Activated T-cell treated with anti-CD3 and anti-CD28 coated beads for 4 hours (primary cell): Measurements from ENCODE around the gene CES2.
"Not testable (repeated sequence)": the region's sequence is repeated elsewhere in the genome, so short reads cannot be mapped to it uniquely, and the experiment has no call there.

Experiments
- DNase-seq: peaks from one replicate; pipeline ENCODE4 v3.0.0-alpha.2; 2020

The CES2 gene, protein sequence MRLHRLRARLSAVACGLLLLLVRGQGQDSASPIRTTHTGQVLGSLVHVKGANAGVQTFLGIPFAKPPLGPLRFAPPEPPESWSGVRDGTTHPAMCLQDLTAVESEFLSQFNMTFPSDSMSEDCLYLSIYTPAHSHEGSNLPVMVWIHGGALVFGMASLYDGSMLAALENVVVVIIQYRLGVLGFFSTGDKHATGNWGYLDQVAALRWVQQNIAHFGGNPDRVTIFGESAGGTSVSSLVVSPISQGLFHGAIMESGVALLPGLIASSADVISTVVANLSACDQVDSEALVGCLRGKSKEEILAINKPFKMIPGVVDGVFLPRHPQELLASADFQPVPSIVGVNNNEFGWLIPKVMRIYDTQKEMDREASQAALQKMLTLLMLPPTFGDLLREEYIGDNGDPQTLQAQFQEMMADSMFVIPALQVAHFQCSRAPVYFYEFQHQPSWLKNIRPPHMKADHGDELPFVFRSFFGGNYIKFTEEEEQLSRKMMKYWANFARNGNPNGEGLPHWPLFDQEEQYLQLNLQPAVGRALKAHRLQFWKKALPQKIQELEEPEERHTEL

DNA sequence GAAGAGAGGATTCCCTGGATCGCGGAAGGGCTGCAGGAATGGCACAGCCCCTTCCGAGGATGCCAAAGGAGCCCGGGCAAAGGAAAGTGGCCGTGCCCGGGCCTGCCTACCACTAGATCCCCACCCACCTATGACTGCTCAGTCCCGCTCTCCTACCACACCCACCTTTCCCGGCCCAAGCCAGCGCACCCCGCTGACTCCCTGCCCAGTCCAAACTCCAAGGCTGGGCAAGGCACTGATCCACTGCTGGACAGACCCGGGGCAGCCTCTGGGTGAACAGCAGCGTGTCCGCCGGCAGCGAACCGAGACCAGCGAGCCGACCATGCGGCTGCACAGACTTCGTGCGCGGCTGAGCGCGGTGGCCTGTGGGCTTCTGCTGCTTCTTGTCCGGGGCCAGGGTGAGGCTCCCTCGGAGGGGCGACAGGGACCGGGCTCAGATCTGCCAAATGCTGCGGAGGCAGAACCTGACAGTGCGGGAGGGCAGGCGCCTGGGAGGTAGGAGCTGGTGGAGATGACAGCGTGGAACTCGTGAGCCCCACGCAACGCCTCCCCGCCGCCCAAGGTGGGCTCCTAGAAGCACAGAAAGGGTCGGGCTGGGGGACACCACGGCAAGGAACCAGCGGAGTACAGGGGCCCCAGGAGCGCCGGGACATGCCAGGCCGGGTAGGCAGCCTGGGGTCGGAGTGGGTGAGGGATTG, at the start of gene CES2:
TSS of gene CES2 (plus strand) at position 203 of the 698 bp plus-strand sequence. CDS start at position 323, 120 bp downstream.
- no peak for DNase-seq

DNA sequence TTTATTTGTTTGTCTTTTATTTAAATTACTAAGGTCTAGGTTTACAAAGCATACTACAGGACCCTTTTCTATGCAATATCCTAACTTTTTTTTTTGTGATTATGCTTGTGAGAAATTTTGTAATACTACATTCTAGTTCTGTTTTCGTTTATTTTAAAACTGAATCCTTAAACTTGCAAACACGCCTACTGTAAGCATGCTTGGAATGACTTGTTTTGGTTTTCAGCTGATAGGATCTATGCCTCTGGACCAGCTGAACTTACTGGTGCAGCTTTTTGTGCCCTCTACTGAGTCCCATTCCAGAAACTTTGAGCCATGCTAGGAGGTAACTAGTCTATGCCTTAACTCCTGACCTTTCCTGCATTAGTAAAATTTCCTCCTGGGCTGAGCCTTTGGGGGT, 49.0 kb upstream of the CES2 start:
- DNase-seq = no peak

DNA sequence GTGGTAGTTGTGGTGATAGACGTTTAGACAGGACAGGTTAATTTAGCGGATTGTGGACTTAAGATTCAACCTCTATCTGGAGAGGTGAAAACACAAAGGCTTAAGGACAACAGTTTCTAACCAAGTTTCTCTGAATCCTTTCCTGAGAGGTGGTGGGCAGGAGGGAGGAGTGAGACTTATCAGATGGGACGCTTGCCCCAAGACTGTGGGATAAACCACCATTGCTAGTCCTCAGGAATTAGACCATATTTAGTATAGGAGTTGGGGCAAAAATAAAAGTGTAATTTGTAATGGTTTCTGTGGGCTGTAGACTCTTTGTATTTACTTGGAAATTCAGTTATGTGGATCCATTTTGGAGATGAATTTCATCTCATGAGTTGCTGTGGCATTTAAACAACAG, 48.4 kb upstream of the CES2 start:
- DNase-seq = no peak

DNA sequence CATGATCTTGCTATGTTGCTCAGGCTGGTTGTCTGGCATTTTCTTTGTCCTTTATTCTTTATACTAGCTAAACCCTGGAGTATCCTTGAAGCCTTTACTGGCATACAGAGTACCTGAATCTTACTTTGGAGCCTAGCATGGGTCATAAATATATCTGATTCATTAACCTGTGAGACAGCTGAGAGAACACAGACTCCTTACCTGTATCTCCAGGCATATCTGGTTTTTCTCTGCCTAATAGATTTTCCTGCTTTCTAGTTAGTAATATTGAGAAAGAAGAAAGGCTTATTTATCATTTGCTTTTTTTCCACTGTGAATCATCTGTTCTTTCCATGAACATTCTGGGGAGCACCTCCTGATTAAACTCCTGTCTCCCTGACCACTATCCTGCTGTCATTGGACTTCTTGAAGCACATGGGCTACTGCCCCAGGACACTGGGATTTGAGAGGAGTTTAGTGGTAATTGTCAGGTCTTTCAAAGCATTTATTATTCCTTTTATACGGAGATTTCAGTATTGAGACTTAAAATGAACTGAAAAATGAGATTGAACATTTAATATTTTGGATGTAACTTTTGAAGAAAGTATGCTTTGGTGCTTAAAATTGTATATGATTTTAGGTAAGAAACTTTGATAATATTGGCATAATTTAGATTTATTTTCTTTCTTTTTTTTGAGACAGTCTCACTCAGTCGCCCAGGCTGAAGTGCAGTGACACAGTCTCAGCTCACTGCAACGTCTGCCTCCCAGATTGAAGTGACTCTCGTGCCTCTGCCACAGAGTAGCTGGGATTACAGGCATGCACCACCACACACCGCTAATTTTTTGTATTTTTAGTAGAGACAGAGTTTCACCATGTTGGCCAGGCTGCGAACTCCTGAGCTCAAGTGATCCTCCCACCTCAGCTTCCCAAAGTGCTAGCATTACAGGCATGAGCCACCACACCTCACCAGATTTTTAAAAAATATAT, 46.4 kb upstream of the CES2 start:
- DNase-seq = no peak

DNA sequence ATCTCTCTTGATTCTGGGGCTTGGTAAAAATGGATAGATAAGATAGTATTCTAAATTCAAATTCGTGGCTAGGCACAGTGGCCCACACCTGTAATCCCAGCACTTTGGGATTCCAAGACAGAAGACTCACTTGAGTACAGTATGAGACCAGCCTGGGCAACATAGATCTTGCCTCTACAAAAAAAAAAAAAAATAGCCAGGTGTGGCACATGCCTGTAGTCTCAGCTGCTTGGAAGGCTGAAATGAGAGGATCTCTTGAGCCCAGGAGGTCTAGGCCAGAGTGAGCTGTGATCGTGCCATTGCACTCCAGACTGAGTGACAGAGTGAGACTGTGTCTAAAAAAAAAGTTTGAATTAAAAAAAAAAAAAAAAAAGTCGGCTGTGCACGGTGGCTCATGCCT, 45.7 kb upstream of the CES2 start:
- DNase-seq = no peak

DNA sequence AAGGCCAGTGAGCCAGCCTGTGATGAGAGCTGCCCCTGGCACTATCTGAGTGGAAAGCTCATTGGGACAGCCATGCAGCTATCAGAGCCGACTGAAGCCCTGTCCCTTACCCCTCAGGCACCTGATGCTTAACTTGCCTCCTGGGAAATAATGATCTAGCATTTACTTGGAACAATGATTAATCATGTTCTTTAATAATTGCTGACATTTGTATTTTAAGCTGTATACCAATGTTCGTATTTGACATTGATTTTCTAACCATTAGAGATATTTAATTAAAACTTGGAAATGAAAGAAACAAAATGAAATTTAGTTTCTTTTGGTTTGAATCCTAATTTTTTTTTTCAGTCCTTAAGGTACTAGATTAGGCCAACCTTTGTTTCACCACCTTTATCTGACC, 44.5 kb upstream of the CES2 start:
- no peak for DNase-seq

DNA sequence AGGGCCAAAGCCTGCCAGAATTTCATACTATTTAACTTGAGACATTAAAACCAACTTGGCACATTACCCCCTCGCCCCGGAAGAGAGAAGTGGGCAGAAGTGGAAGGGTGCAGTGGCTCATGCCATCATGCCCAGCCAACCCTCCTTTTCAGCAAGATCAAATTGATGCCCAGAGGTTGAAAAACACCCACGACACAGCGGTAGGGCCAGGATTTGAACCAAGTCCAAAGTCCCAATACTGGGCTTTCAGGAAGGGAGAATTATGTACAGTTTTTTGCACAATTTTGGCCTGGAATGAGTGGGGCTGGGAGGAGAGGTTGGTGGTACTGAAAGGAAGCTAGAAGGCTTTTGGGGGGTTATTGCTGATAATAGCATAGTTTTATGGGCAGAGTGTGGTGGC, 44.0 kb upstream of the CES2 start:
- no peak for DNase-seq

DNA sequence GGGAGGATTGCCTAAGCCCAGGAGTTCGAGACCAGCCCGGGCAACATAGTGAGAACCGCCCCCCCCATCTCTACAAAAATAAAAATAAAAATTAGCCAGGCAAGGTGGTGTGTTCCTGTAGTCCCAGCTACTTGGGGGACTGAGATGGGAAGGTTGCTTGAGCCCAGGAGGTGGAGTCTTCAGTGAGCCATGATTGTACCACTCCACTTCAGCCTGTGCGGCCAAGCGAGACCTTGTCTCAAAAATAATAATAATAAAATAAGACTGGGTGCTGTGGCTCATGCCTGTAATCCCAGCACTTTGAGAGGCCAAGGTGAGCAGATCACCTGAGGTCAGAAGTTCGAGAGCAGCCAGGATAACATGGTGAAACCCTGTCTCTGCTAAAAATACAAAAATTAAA, 43.5 kb upstream of the CES2 start:
- no peak for DNase-seq

DNA sequence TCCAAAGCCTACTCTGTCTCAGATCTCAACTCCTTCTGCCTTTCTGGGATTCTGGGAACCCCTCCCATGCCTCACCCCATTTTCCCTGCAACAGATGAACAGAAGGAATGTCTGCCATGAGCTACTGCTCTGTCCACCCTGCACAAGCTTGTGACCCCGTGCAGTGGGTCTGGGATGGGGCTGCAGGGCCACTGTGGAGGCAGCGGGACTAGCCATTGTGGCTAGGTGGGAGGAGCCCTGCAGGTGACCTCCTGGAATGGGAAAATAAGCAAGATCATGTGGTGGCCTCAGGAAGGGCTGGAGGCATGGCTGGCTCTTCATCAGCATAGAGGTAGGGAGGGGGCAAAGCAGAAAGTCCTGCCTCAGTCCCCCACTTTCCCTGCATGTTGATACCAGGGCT, 41.3 kb upstream of the CES2 start:
- no peak for DNase-seq

DNA sequence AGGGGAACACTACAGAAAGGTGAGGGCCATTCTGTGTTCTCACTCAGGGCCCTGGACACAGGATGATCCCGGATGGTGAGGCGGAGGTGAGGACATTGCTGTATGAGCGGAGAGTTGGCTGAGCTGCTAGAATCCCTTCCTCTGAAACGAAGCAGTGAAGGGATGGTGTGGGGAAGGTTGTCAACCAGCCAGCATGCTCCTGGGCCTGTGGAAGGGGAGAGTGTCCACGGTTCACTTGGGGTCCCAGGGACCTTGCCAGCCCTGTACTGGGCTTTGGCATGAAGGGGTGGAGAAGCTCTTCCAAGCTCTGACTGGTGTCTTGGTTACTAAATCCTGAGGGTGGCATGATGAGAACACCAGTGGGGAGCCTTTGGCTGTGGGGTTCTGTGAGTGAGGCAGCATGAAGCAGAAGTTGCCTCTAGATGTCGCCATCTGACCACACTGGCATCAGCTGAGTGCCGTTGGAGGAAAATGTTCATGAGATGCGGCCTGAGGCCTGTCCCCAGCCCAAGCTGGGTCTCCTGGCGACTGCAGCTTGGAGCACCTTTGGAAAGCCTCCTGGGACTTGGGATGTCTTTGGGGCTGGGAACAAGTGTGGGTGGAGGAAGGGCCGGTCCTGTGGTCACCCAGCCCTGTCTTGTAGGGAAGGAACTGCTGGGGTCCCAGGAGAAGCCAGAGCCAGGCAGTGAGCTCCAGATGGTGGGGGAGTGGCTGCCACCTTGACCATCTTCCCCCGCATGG, 40.2 kb upstream of the CES2 start:
- peak; percentile 49 for DNase-seq

DNA sequence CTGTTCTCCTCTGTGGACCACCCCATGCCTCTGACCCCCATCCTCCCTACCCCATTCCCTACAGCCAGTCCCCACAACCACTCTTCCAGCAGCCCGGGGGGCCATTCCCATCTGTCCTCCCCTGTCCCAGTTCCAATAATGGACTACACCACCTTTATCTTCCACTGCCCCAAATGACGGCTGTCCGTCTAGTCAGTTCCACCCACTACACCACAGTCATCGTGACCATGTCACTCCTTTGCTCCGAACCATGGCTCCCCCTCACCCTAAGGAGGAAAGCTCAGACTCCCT, 39.7 kb upstream of the CES2 start:
- DNase-seq = no peak

DNA sequence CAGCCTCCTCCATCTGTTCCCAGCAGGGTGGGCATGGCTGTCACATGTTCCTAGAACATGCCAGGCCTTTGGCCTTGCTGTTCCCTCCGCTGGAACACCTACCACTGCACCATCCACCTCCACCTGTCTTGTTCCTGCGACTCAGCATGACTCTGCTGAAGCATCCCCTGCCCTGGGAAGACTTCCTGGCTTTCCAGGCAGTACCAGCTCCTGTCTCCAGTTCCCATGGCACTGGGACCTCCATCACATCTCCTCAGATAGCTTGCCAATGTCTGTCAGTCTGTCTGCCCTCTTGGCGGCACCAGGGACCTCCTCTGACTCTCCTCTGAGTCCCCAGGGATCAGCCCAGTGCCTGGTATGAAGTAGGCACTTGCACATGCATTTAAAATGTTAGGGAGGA, 39.3 kb upstream of the CES2 start:
- no peak for DNase-seq

DNA sequence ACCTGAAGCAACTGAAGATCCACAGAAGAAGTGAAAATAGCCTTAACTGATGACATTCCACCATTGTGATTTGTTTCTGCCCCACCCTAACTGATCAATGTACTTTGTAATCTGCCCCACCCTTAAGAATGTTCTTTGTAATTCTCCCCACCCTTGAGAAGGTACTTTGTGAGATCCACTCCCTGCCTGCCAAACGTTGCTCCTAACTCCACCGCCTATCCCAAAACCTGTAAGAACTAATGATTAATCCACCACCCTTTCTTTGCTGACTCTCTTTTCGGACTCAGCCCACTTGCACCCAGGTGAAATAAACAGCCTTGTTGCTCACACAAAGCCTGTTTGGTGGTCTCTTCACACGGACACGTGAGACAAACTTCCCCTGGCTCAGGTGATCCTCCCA, 38.6 kb upstream of the CES2 start:
- DNase-seq = not testable (repeated sequence)

DNA sequence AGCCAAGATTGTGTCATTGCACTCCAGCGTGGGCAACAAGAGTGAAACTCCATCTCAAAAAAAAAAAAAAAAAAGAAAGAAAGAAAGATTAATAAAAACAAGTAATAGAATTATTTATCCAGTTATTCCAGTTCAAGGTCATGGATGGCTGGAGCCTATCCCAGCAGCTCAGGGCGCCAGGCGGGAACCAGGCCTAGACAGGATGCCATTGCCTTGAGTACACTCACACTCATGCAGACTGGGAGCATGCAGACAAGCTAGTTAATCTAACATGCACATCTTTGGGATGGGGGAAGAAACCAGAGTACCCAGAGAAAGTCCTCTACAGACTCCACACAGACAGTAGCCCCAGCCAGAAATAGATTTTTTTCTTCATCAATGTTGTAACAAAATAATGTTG, 37.1 kb upstream of the CES2 start:
- no peak for DNase-seq

DNA sequence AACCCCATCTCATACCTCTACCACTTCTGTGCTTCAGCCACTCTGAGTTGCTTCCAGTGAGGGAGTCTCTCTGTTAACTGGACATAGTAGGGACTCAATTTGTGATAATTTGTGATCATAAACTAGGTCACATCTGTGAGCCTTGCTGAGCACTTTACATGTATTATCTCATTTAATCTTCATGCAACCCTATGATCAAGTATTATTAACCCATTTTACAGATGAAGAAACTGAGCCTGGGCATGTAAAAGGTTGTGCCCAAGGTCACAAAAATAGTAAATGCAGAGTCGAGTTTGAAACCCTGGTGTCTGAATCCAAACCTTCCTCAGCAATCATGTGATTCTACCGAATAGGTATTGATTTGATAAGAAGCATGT, 36.4 kb upstream of the CES2 start:
- DNase-seq = no peak

DNA sequence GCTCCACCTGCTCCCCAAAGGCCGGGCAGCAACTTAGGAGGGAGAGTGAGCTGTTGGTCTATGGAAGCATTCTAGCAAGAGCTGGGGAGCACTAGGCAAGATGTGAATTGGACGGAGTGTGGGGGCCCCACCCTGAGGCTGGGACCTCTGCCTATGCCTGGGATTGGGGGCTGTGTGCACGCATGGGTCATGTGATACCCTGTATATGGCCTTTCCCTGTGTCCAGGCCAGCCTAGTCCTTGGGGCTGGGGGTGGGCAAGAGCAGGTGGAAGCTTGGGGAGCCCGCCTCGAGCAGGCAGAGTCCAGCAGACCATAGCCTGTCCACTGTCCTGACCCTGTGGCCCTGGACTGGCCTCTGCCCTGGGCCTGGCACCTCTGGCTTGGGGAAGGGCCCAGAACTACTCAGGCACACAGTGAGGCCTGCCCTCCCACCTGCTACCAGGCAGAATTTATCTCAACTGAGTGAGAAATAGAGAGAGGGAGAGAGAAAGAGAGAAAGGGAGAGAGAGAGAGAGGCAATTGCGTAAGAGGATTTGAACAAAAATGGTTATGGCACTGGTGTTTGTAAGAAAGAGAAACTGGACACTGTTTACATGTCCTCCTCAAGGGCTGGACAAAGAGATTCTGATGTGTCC, 35.9 kb upstream of the CES2 start:
- DNase-seq = no peak

DNA sequence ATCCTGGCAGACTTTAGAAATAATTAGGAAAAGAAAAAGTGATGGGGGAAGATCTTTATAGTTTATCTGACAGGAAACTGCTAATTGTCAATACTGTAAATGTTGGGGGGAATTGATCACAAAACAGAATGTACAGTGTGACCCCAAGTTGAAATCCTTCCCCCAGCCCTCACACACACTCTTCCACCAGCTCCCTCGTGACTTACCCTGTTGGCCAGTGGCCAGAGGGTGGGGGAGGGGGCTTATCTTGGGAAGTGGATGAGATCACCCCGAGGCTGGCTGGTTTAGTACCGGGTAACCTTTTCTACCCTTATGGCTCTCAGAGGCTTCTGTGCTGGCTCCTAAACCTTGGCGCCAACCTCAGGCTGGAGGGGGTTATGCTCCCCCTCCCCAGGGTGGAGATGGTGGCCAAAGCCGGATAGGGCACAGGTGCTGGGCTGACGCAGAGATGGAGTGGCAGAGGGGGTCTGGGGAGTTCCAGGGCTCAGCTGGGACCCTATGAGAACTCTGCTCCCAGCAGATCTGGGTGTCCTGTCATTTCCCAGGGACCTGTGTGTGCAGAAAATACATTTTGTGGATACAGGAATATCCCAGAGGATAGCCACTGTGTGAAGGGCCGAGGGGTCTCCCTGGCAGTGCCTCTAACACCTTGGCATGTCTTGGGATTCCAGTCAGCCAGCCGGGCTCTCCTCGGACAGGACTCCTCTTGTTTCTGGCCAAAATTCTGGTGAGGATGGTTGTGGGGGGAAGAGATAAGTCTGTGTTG, 35.2 kb upstream of the CES2 start:
- no peak for DNase-seq

DNA sequence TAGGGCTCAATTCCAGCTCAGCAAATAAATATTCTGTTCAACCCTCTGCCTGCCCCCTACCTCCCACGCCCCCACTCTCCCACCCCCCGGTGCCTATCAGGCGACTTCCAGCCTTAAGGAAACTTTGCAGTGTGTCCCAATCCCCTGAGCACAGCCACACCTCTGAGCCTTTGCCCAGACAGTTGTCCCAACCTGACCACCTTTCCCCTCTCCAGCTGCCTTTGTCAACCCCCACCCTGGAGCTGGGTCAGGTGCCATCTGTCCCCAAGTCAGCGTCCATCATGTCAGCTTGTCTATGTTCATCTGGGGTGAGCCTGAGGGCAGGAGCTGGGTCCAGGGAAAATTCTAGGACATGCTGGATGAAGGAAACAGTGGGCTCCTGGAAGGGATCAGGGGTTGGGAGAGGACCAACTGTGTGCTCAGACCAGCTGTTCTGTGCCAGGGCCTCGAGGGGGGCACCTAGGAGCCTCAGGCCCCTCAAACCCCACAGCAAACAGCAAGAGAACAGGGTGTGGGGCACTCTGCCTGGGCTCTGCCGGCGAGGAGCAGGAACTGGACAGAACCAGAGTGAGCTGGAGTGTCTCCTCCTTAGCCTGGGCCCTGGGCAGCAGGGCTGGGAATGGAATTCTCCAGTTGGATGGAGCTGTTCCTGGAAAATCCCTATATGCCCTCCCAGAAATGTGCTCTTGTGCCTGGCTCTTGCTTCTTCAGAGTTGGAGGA, 34.4 kb upstream of the CES2 start:
- DNase-seq = no peak

DNA sequence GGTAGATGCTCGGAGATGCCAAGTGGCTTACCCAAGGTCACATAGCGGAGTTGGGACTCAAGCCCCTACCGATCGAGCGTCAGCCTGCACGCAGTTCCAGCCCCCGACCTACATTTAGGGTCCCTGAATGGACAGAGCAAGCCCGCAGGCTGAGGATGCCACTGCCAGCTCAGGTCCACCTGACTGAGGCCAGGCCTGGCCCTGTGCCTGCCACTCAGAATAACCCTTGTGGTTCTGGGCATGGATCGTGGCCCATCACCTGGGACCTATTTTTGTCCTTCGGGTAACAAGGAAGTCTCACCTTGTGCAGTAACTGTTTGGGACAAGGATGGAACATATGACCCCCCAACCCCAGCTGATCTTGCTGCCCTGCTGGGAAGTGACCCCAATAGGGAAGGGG, 33.7 kb upstream of the CES2 start:
- DNase-seq = no peak
